ENCODE measurements around the gene TMEM150C.
"Not testable (repeated sequence)": the region's sequence is repeated elsewhere in the genome, so short reads cannot be mapped to it uniquely, and the experiment has no call there.

GRCh38 chr4:82477469-82477868 lies 84.3 kb downstream of the TMEM150C start:
- TF ChIP-seq CTCF (IDR thresholded peaks at IDR 0.05); RELA (CRISPR knock-in tag; IDR thresholded peaks at IDR 0.05; ENCODE audit: borderline replicate concordance); CREB1 (CRISPR knock-in tag; IDR thresholded peaks at IDR 0.05); ESRRA (CRISPR knock-in tag; IDR thresholded peaks at IDR 0.05; ENCODE audit: borderline replicate concordance); PRRX2 (CRISPR knock-in tag; IDR thresholded peaks at IDR 0.05); ZNF138 (CRISPR knock-in tag; conservative IDR thresholded peaks at IDR 0.05): not testable (repeated sequence)
- TF ChIP-seq, protein P1, sequence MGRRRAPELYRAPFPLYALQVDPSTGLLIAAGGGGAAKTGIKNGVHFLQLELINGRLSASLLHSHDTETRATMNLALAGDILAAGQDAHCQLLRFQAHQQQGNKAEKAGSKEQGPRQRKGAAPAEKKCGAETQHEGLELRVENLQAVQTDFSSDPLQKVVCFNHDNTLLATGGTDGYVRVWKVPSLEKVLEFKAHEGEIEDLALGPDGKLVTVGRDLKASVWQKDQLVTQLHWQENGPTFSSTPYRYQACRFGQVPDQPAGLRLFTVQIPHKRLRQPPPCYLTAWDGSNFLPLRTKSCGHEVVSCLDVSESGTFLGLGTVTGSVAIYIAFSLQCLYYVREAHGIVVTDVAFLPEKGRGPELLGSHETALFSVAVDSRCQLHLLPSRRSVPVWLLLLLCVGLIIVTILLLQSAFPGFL (CRISPR knock-in tag; IDR thresholded peaks at IDR 0.05; ENCODE audit: borderline replicate concordance) = not testable (repeated sequence)
- TF ChIP-seq, protein P2, sequence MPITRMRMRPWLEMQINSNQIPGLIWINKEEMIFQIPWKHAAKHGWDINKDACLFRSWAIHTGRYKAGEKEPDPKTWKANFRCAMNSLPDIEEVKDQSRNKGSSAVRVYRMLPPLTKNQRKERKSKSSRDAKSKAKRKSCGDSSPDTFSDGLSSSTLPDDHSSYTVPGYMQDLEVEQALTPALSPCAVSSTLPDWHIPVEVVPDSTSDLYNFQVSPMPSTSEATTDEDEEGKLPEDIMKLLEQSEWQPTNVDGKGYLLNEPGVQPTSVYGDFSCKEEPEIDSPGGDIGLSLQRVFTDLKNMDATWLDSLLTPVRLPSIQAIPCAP (CRISPR knock-in tag; IDR thresholded peaks at IDR 0.05) = not testable (repeated sequence)
- TF ChIP-seq, protein P3, sequence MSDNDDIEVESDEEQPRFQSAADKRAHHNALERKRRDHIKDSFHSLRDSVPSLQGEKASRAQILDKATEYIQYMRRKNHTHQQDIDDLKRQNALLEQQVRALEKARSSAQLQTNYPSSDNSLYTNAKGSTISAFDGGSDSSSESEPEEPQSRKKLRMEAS (CRISPR knock-in tag; IDR thresholded peaks at IDR 0.05) = not testable (repeated sequence)

All from WTC11 (cell line).